ENCODE results near the gene PTK6.
"Not testable (repeated sequence)": the region's sequence is repeated elsewhere in the genome, so short reads cannot be mapped to it uniquely, and the experiment has no call there.

The PTK6 gene

DNA sequence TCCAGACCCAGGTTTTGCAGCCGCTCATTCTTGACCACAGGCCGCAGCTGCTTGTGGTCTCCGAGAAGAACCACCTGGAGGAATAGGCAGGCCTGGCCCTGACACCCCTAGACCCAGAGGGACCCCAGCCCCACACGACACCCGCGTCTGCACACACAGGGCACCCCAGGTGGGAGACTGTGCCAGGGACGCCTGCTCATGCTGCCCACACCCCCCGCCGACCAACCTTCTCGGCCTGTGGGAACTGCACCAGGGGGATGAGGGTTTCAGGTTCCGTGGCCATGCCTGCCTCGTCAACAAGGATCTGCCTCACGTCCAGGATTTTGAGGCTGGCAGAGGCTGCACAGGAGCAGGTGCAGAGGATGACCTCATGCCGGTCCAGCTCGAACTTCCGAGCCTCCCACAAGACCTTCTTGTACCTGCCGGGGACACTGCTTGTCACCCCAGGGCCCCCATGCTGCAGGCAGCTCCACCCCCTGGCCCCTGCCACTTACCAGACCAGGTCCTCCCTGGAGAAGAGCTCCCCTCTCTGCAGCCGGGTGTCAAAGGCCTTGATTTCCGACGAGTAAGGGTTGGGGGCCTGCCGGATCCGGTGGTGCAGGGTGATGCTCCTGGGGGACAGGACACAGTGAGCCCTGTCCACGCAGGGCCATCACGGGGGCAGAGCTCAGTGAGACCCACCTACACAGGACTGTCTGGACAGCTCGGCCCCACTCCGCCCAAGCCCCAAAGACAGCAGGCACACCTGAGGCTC is 23.9 kb upstream of the PTK6 start:
- Histone ChIP-seq H3K27me3 (replicated peaks; ENCODE audit: control insufficient read depth, insufficient read depth, low read length) (no peaks in the 10 kb centered on the region), H3K4me3 (ENCODE audit: low read length) (no peak overlapping the region), H3K36me3 (ENCODE audit: control insufficient read depth, insufficient read depth, low read length, severe bottlenecking) (peaks cover 7% of the 10 kb centered on the region), H3K4me1 (ENCODE audit: control insufficient read depth, insufficient read depth, low read length) (no peaks in the 10 kb centered on the region), H3K9ac (ENCODE audit: low read length) (no peak overlapping the region), H3K9me3 (ENCODE audit: control insufficient read depth, low read length) (no peaks in the 10 kb centered on the region)
- no peak for DNase-seq (ENCODE audit: low read depth)

- Histone ChIP-seq H3K9me3 (ENCODE audit: control insufficient read depth, low read length) (no peaks in the 10 kb centered on the region), H3K36me3 (ENCODE audit: control insufficient read depth, insufficient read depth, low read length, severe bottlenecking) (peaks cover 7% of the 10 kb centered on the region), H3K9ac (ENCODE audit: low read length) (no peak overlapping the region), H3K4me1 (ENCODE audit: control insufficient read depth, insufficient read depth, low read length) (no peaks in the 10 kb centered on the region), H3K4me3 (ENCODE audit: low read length) (no peak overlapping the region), H3K27me3 (replicated peaks; ENCODE audit: control insufficient read depth, insufficient read depth, low read length) (no peaks in the 10 kb centered on the region)
- DNase-seq (ENCODE audit: low read depth), result no peak
Measured at GRCh38 chr20:63560333-63560805, 23.2 kb upstream of the PTK6 start.

DNA sequence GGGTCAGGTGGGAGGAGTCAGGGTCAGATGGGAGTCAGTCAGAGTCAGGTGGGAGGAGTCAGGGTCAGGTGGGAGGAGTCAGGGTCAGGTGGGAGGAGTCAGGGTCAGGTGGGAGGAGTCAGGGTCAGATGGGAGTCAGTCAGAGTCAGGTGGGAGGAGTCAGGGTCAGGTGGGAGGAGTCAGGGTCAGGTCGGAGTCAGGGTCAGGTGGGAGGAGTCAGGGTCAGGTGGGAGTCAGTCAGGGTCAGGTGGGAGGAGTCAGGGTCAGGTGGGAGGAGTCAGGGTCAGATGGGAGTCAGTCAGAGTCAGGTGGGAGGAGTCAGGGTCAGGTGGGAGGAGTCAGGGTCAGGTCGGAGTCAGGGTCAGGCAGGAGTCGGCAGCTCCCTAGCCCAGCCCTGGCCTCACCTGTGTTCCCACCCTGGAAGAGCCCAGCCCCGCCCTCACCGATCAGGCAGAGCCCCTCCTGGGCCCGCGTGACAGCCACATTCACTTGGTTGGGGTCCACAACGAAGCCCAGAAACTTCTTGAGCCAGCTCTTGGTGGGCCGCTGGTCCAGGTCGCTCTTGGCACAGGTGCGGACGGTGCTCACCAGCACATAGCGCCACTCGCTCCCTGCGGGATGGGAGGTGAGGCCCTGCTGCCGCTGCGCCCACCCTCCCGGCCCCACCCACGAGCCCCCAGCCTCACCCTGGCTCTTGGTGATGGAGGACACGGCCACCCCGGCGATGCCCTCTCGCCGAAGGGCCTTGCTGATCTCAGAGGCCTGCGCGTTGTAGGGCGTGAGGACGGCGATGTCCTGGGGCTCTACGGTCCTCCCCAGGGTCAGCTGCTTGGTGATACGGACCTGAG is 22.5 kb upstream of the PTK6 start:
- not testable (repeated sequence) for H3K4me1 ChIP-seq (ENCODE audit: control insufficient read depth, insufficient read depth, low read length); H3K27me3 ChIP-seq (replicated peaks; ENCODE audit: control insufficient read depth, insufficient read depth, low read length); H3K36me3 ChIP-seq (ENCODE audit: control insufficient read depth, insufficient read depth, low read length, severe bottlenecking); H3K9ac ChIP-seq (ENCODE audit: low read length); H3K4me3 ChIP-seq (ENCODE audit: low read length); H3K9me3 ChIP-seq (ENCODE audit: control insufficient read depth, low read length); DNase-seq (ENCODE audit: low read depth)

DNA sequence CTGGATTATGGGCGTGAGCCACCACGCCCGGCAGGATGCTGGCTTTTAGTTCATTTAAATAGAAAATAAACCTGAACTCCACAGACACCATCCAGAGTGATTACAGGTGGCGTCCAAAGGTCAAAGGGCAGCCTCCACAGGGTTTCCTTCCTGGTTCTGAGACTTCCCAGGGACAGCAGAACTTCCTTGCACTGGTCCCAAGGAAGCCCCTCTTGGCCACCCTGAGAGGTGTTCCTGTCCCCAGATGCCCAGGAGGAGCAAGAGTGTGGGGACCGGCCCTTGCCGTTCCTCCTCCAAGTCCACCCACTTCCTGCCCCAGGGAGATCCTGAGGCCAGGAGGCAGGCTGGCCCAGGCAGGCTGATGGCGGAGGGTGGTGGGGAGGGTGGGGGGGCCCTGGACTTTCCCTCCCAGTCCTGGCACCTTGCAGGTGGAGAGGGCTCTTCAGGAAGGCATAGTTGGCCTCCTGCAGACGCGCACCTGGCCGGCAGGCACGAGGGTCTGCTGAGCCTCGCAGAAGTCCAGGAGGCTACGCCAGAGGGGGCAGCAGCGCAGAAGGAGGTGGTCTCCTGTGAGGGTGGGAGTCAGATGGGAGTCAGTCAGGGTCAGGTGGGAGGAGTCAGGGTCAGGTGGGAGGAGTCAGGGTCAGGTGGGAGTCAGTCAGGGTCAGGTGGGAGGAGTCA is 21.8 kb upstream of the PTK6 start:
- no peaks in the 10 kb centered on the region for H3K4me1 ChIP-seq (ENCODE audit: control insufficient read depth, insufficient read depth, low read length)
- H3K27me3 ChIP-seq (replicated peaks; ENCODE audit: control insufficient read depth, insufficient read depth, low read length), result no peaks in the 10 kb centered on the region
- H3K9ac ChIP-seq (ENCODE audit: low read length), result no peak overlapping the region
- H3K9me3 ChIP-seq (ENCODE audit: control insufficient read depth, low read length), result no peaks in the 10 kb centered on the region
- DNase-seq (ENCODE audit: low read depth), result no peak
- no peak overlapping the region for H3K4me3 ChIP-seq (ENCODE audit: low read length)
- H3K36me3 ChIP-seq (ENCODE audit: control insufficient read depth, insufficient read depth, low read length, severe bottlenecking), result peaks cover 7% of the 10 kb centered on the region

DNA sequence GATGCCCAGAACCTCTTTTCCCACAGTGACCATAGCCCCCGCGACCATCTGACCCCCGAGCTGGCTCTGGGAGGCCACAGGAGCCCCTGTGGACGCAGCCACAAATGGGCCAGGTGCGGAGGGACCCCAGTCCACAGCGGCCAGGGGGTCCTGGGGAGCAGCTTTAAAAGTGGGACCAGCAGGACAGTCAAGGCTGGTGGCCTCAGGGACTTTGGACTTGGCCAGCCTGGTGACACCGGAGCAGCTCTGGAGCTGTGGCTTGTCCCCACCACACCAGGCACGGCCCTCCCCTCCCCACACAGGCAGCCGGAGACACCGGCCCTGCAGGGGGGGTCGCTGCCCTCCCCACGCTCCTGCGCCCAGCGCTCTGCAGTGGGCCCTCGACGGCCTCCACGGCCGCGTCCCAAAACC is 20.3 kb upstream of the PTK6 start:
- no peak for DNase-seq (ENCODE audit: low read depth)
- Histone ChIP-seq H3K4me3 (ENCODE audit: low read length) (no peak overlapping the region), H3K36me3 (ENCODE audit: control insufficient read depth, insufficient read depth, low read length, severe bottlenecking) (peaks cover 7% of the 10 kb centered on the region), H3K9me3 (ENCODE audit: control insufficient read depth, low read length) (no peaks in the 10 kb centered on the region), H3K27me3 (replicated peaks; ENCODE audit: control insufficient read depth, insufficient read depth, low read length) (no peaks in the 10 kb centered on the region), H3K4me1 (ENCODE audit: control insufficient read depth, insufficient read depth, low read length) (no peaks in the 10 kb centered on the region), H3K9ac (ENCODE audit: low read length) (no peak overlapping the region)

GRCh38 chr20:63556873-63557478 is 19.8 kb upstream of the PTK6 start:
- H3K36me3 ChIP-seq (ENCODE audit: control insufficient read depth, insufficient read depth, low read length, severe bottlenecking), result peaks cover 7% of the 10 kb centered on the region
- no peak for DNase-seq (ENCODE audit: low read depth)
- no peak overlapping the region for H3K4me3 ChIP-seq (ENCODE audit: low read length)
- H3K27me3 ChIP-seq (replicated peaks; ENCODE audit: control insufficient read depth, insufficient read depth, low read length), result no peaks in the 10 kb centered on the region
- no peaks in the 10 kb centered on the region for H3K4me1 ChIP-seq (ENCODE audit: control insufficient read depth, insufficient read depth, low read length)
- no peaks in the 10 kb centered on the region for H3K9me3 ChIP-seq (ENCODE audit: control insufficient read depth, low read length)
- H3K9ac ChIP-seq (ENCODE audit: low read length), result no peak overlapping the region

DNA sequence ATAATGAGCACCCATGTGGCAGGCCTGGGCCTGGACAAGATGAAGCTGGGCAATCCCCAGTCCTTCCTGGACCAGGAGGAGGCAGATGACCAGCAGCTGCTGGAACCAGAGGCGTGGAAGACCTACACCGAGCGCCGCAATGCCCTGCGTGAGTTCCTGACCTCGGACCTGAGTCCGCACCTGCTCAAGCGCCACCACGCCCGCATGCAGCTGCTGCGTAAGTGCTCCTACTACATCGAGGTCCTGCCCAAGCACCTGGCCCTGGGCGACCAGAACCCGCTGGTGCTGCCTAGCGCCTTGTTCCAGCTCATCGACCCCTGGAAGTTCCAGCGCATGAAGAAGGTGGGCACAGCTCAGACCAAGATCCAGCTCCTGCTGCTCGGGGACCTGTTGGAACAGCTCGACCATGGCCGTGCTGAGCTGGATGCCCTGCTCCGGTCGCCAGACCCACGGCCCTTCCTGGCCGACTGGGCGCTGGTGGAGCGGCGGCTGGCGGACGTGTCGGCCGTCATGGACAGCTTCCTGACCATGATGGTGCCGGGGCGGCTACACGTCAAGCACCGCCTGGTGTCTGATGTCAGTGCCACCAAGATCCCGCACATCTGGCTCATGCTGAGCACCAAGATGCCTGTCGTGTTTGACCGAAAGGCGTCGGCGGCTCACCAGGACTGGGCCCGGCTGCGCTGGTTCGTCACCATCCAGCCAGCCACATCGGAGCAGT is 18.6 kb upstream of the PTK6 start:
- Histone ChIP-seq H3K4me1 (ENCODE audit: control insufficient read depth, insufficient read depth, low read length) (peaks cover 4% of the 10 kb centered on the region), H3K9ac (ENCODE audit: low read length) (no peak overlapping the region), H3K27me3 (replicated peaks; ENCODE audit: control insufficient read depth, insufficient read depth, low read length) (no peaks in the 10 kb centered on the region), H3K9me3 (ENCODE audit: control insufficient read depth, low read length) (no peaks in the 10 kb centered on the region), H3K36me3 (ENCODE audit: control insufficient read depth, insufficient read depth, low read length, severe bottlenecking) (peaks cover 7% of the 10 kb centered on the region), H3K4me3 (ENCODE audit: low read length) (no peak overlapping the region)
- no peak for DNase-seq (ENCODE audit: low read depth)

DNA sequence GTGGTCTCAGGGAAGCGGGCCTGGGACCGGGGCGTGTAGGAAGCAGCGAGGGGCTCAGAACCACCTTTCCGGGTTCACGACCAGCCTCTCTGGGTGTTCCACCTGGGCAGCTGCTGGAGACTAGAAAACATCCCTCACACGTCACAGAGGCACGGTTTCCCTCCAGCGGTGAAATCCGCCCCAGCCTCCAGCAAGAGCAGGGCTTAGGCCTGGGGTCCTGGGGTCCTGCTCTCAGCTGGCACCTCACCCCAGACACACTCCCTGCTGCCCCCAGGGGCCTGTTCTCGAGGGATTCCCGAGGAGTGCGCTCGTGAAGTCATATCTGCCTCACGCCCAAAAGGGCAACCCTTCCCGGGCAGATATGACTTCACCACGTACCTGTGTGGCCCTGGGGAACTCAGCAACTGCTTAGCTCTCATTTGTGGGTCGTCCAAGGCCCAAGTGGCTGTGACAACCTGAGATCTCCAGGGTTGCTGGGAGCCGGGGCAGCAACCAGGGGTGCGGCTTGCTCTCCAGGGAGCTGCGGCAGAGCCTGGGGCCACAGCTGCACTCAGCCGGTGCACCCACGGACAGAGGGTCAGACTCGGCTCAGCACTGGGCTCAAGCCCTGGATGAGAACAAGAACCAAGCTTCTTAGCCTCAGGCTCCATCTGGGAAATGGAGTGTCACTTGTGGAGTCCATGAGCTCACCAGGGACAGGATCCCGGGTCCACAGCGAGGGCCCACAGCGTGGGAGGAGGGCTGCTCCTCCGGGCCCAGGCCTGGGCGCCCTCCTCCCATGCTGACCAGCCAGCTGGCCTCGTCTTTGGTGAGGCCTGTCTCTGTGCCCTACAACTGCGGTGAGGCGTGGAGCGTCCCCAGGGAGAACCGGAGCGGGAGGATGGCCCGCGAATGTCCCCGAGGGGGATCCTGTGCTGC is 17.4 kb upstream of the PTK6 start:
- DNase-seq (ENCODE audit: low read depth), result no peak
- peaks cover 8% of the 10 kb centered on the region for H3K4me1 ChIP-seq (ENCODE audit: control insufficient read depth, insufficient read depth, low read length)
- H3K9me3 ChIP-seq (ENCODE audit: control insufficient read depth, low read length), result no peaks in the 10 kb centered on the region
- no peak overlapping the region for H3K9ac ChIP-seq (ENCODE audit: low read length)
- H3K27me3 ChIP-seq (replicated peaks; ENCODE audit: control insufficient read depth, insufficient read depth, low read length), result no peaks in the 10 kb centered on the region
- no peak overlapping the region for H3K4me3 ChIP-seq (ENCODE audit: low read length)
- no peaks in the 10 kb centered on the region for H3K36me3 ChIP-seq (ENCODE audit: control insufficient read depth, insufficient read depth, low read length, severe bottlenecking)

- peak; percentile 51 for DNase-seq (ENCODE audit: low read depth)
- Histone ChIP-seq H3K27me3 (replicated peaks; ENCODE audit: control insufficient read depth, insufficient read depth, low read length) (no peaks in the 10 kb centered on the region), H3K4me3 (ENCODE audit: low read length) (peak within 1 kb of the TSS; percentile 77), H3K4me1 (ENCODE audit: control insufficient read depth, insufficient read depth, low read length) (peaks cover 8% of the 10 kb centered on the region), H3K36me3 (ENCODE audit: control insufficient read depth, insufficient read depth, low read length, severe bottlenecking) (no peaks in the 10 kb centered on the region), H3K9me3 (ENCODE audit: control insufficient read depth, low read length) (no peaks in the 10 kb centered on the region), H3K9ac (ENCODE audit: low read length) (peak within 1 kb of the TSS; percentile 72)
Measured at GRCh38 chr20:63553933-63554290, 16.7 kb upstream of the PTK6 start, which contains the start of gene FNDC11. TSS of gene FNDC11 (plus strand) at chr20:63554159. CDS start at chr20:63555664, 1,505 bp downstream.
